Measurements from ENCODE around the gene ARHGEF16. TPM values are rescaled to one million over a fixed set of nuclear protein-coding genes. Genes with fewer than 3 reads are reported as not detected.

ARHGEF16 gene
- polyA plus RNA-seq, 1 of the 3 experiments (the other 2 are of a cell fraction), result 0.18 TPM

- POLR2A ChIA-PET, result no interaction called here
- Histone ChIP-seq H3K36me3 (replicated peaks in 1 of 2; ENCODE audit: control insufficient read depth in 1 of 2, insufficient read depth in 2 of 2, low read length in 1 of 2) (no peaks in the 10 kb centered on the region), H3K4me2 (no peak overlapping the region), H3K9ac (no peak overlapping the region), H3K9me3 (no peaks in the 10 kb centered on the region), H3K4me1 (ENCODE audit: control insufficient read depth in 1 of 2, insufficient read depth in 2 of 2, low read depth in 1 of 2, low read length in 1 of 2) (peaks cover 5 to 31% of the 10 kb centered on the region in 2 experiments; a peak in 2 of 4 replicates), H3F3A (replicated peaks; ENCODE audit: insufficient read depth) (peaks cover 4% of the 10 kb centered on the region), H2AFZ (ENCODE audit: low read depth) (no peak overlapping the region), H3K4me3 (ENCODE audit: low read depth in 2 of 2, low read length in 1 of 2) (no peak overlapping the region), H4K20me1 (ENCODE audit: insufficient read depth) (no peaks in the 10 kb centered on the region), H3K79me2 (ENCODE audit: insufficient read depth) (no peaks in the 10 kb centered on the region), H3K9me2 (no peaks in the 10 kb centered on the region), H3K27ac (ENCODE audit: low read depth in 2 of 2, low read length in 1 of 2) (no peak overlapping the region), H3K27me3 (ENCODE audit: insufficient read depth) (no peaks in the 10 kb centered on the region)
- CTCF ChIA-PET, result interaction anchor here (0.7 to 4.5 kb wide), 6 partner anchors 10 to 109 kb away, joined by 3 to 18 read pairs (median 4); no protein-coding TSS in a partner anchor
- 53% methylated on average over 4 of the region's 11 CpGs for WGBS (ENCODE audit: low lambda C conversion rate)
- TF ChIP-seq NRF1 (IDR thresholded peaks at IDR 0.05; ENCODE audit: low read depth, low read length) (no peak), POLR2AphosphoS5 (IDR thresholded peaks at IDR 0.05; ENCODE audit: low read depth, low read length) (no peak), PBX3 (IDR thresholded peaks at IDR 0.05) (no peak), RXRA (IDR thresholded peaks at IDR 0.05; ENCODE audit: borderline replicate concordance, low read depth) (no peak), ZBTB33 (IDR thresholded peaks at IDR 0.05; ENCODE audit: borderline replicate concordance, low read depth) (no peak), TEAD4 (IDR thresholded peaks at IDR 0.05; ENCODE audit: borderline replicate concordance, insufficient read depth) (no peak), SMC3 (IDR thresholded peaks at IDR 0.05; ENCODE audit: low read depth, low read length) (no peak), MAX (IDR thresholded peaks at IDR 0.05; ENCODE audit: low read depth) (no peak)
- DNase-seq, result no peak
These were observed 53.3 kb downstream of the ARHGEF16 start for GRCh38 chr1:3507636-3508275.

GRCh38 chr1:3508757-3509415, 54.4 kb downstream of the ARHGEF16 start:
- no peak overlapping the region for H2AFZ ChIP-seq (ENCODE audit: low read depth)
- H3K9me2 ChIP-seq, result no peaks in the 10 kb centered on the region
- no peak overlapping the region for H3K27ac ChIP-seq (ENCODE audit: low read depth in 2 of 2, low read length in 1 of 2)
- no peaks in the 10 kb centered on the region for H3K27me3 ChIP-seq (ENCODE audit: insufficient read depth)
- H3K79me2 ChIP-seq (ENCODE audit: insufficient read depth), result no peaks in the 10 kb centered on the region
- peaks cover 4% of the 10 kb centered on the region for H3F3A ChIP-seq (replicated peaks; ENCODE audit: insufficient read depth)
- no peaks in the 10 kb centered on the region for H4K20me1 ChIP-seq (ENCODE audit: insufficient read depth)
- H3K9ac ChIP-seq, result no peak overlapping the region
- peaks cover 5 to 19% of the 10 kb centered on the region in 2 experiments; a peak in 2 of 4 replicates for H3K4me1 ChIP-seq (ENCODE audit: control insufficient read depth in 1 of 2, insufficient read depth in 2 of 2, low read depth in 1 of 2, low read length in 1 of 2)
- 89% methylated on average over 22 of the region's 33 CpGs for WGBS (ENCODE audit: low lambda C conversion rate)
- POLR2A ChIA-PET, result no interaction called here
- no peaks in the 10 kb centered on the region for H3K36me3 ChIP-seq (replicated peaks in 1 of 2; ENCODE audit: control insufficient read depth in 1 of 2, insufficient read depth in 2 of 2, low read length in 1 of 2)
- no peak overlapping the region for H3K4me3 ChIP-seq (ENCODE audit: low read depth in 2 of 2, low read length in 1 of 2)
- TF ChIP-seq MXI1 (IDR thresholded peaks at IDR 0.05; ENCODE audit: low read depth, low read length), result no peak
- TF ChIP-seq TCF12 (IDR thresholded peaks at IDR 0.05), result no peak
- TF ChIP-seq PBX3 (IDR thresholded peaks at IDR 0.05), result no peak
- DNase-seq, result no peak
- no peaks in the 10 kb centered on the region for H3K9me3 ChIP-seq
- CTCF ChIA-PET, result interaction anchor here (0.6 to 4.5 kb wide), 4 partner anchors 9 to 349 kb away, joined by 3 to 18 read pairs (median 4); no protein-coding TSS in a partner anchor
- no peak overlapping the region for H3K4me2 ChIP-seq

All from SK-N-SH (cell line).